Measurements from ENCODE around the gene SPTBN4. TPM values are rescaled to one million over a fixed set of nuclear protein-coding genes. Genes with fewer than 3 reads are reported as not detected.
A peak's percentile ranks its signal among the peaks of the same experiment; 100 is the strongest.

The SPTBN4 gene
- total RNA-seq, 1 experiment from 2014 or later, result 1.9 TPM

DNA sequence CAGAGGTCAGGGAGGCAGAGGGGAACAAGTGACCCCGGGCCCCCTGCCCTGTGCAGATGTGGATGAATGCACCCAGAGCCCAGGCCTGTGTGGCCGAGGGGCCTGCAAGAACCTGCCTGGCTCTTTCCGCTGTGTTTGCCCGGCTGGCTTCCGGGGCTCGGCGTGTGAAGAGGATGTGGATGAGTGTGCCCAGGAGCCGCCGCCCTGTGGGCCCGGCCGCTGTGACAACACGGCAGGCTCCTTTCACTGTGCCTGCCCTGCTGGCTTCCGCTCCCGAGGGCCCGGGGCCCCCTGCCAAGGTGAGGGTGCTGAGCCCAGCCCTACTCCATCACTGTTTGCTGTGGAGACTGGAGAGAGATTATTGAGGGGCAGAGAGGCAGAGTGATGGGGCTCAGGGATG, 144.3 kb downstream of the SPTBN4 start:
- ATAC-seq (peak; percentile 85), DNase-seq (peak; percentile 54)
- no peaks in the 10 kb centered on the region for H4K20me1 ChIP-seq (ENCODE audit: low read length)
- no TSS peak for BruUV-seq (replicated peaks)
- intact Hi-C loops (cut with micrococcal nuclease), result no loop called here
- H3K36me3 ChIP-seq (ENCODE audit: low read depth, low read length), result no peaks in the 10 kb centered on the region
- H3F3A ChIP-seq (ENCODE audit: low read length, unreplicated experiment), result no peaks in the 10 kb centered on the region
- H3K9ac ChIP-seq (ENCODE audit: low read length), result no peak overlapping the region
- H3K27me3 ChIP-seq (ENCODE audit: low read length), result no peaks in the 10 kb centered on the region
- H3K4me3 ChIP-seq (ENCODE audit: low read length), result no peak overlapping the region
- no peaks in the 10 kb centered on the region for H3K9me2 ChIP-seq (replicated peaks; ENCODE audit: low read length)
- peaks cover 18% of the 10 kb centered on the region for H3K4me1 ChIP-seq (ENCODE audit: insufficient read depth, low read length)
- H3K9me3 ChIP-seq (ENCODE audit: low read length), result no peaks in the 10 kb centered on the region
- H2AFZ ChIP-seq (ENCODE audit: low read length), result peak overlapping the region; percentile 30; the same call in 1 of the 2 replicates
- ChIA-PET POLR2A (ENCODE audit: unreplicated experiment) (no interaction called here), CTCF (no interaction called here)
- TF ChIP-seq EZH2phosphoT487 (IDR thresholded peaks at IDR 0.05; ENCODE audit: borderline replicate concordance, low read length) (no peak), EZH2 (IDR thresholded peaks at IDR 0.05; ENCODE audit: low read length, unreplicated experiment) (no peak)
- no peaks in the 10 kb centered on the region for H3K79me2 ChIP-seq (ENCODE audit: low read length)
- peak overlapping the region; percentile 39; the same call in 1 of the 2 replicates for H3K4me2 ChIP-seq (ENCODE audit: low read length)
- H3K27ac ChIP-seq (ENCODE audit: low read length), result peak overlapping the region; percentile 45

DNA sequence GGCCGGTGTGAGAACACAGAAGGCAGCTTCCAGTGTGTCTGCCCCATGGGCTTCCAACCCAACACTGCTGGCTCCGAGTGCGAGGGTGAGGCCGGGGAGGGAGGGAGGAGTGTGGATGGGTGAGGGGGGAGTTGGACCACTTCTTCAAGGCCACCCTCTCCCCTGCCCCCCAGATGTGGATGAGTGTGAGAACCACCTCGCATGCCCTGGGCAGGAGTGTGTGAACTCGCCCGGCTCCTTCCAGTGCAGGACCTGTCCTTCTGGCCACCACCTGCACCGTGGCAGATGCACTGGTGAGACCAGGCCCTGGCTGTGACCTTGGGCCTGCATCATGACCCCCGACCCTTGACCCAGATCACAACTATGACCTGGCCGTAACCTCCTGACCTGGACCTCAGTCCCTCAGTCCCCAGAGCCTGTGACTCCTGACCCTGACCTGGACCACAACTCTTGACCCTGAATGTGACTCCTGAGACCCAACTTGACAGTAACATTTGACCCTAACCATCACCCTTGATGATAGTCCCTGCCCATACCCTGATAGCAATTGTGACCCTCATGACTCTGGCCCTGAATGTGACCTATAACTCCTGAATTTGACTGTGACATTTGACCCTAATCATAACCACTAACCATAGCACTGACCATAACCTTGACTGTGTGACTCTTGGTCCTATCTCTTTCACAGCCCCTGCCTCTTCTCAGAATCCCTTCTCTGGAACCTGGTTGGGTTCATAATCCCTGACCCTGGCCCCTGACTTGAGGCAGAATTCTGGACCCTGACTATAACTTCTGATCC, 145.3 kb downstream of the SPTBN4 start:
- peaks cover 18% of the 10 kb centered on the region for H3K4me1 ChIP-seq (ENCODE audit: insufficient read depth, low read length)

DNA sequence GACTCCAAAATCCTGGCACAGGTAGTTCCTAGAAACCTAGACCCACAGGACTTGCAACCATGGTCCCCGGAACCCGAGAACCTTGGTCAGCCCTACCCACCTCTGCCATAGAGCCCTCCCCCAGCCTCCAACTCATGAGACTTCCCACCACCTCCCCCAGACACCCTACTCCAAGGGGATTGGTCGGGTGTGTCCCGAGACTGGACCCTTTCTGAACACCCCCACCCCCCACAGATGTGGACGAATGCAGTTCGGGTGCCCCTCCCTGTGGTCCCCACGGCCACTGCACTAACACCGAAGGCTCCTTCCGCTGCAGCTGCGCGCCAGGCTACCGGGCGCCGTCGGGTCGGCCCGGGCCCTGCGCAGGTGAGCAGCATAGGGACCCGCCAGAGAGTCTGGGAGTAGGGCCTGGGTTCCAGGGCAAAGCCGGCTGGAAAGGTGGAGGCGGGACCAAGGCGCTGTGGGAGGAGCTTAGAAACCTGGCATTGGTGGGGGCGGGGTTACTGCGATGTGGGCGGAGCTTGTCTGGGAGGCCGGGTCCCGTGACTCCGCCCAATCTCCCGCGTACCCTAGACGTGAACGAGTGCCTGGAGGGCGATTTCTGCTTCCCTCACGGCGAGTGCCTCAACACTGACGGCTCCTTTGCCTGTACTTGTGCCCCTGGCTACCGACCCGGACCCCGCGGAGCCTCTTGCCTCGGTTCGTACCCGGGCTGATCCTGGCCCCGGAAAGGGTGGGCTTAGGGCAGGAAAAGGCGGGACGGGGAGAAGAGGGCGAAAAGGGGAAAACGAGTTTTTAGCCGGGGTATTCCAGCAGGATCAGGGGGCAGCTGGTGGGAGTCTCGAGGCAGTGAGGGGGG, 146.3 kb downstream of the SPTBN4 start:
- TF ChIP-seq, protein P1, sequence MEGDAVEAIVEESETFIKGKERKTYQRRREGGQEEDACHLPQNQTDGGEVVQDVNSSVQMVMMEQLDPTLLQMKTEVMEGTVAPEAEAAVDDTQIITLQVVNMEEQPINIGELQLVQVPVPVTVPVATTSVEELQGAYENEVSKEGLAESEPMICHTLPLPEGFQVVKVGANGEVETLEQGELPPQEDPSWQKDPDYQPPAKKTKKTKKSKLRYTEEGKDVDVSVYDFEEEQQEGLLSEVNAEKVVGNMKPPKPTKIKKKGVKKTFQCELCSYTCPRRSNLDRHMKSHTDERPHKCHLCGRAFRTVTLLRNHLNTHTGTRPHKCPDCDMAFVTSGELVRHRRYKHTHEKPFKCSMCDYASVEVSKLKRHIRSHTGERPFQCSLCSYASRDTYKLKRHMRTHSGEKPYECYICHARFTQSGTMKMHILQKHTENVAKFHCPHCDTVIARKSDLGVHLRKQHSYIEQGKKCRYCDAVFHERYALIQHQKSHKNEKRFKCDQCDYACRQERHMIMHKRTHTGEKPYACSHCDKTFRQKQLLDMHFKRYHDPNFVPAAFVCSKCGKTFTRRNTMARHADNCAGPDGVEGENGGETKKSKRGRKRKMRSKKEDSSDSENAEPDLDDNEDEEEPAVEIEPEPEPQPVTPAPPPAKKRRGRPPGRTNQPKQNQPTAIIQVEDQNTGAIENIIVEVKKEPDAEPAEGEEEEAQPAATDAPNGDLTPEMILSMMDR (conservative IDR thresholded peaks at IDR 0.05; ENCODE audit: low read depth, low read length), result no peak
- TF ChIP-seq EZH2phosphoT487 (IDR thresholded peaks at IDR 0.05; ENCODE audit: borderline replicate concordance, low read length) (no peak), EZH2 (IDR thresholded peaks at IDR 0.05; ENCODE audit: low read length, unreplicated experiment) (no peak)
- DNase-seq, result no peak
- CTCF ChIA-PET, result no interaction called here
- Histone ChIP-seq H3K9ac (ENCODE audit: low read length) (no peak overlapping the region), H3K9me2 (replicated peaks; ENCODE audit: low read length) (no peaks in the 10 kb centered on the region), H3K27me3 (ENCODE audit: low read length) (no peaks in the 10 kb centered on the region), H3K4me2 (ENCODE audit: low read length) (no peak overlapping the region), H3K9me3 (ENCODE audit: low read length) (no peaks in the 10 kb centered on the region), H3K4me1 (ENCODE audit: insufficient read depth, low read length) (peaks cover 18% of the 10 kb centered on the region), H4K20me1 (ENCODE audit: low read length) (no peaks in the 10 kb centered on the region), H2AFZ (ENCODE audit: low read length) (no peak overlapping the region), H3K79me2 (ENCODE audit: low read length) (no peaks in the 10 kb centered on the region), H3K27ac (ENCODE audit: low read length) (no peak overlapping the region), H3K36me3 (ENCODE audit: low read depth, low read length) (no peaks in the 10 kb centered on the region), H3F3A (ENCODE audit: low read length, unreplicated experiment) (no peaks in the 10 kb centered on the region), H3K4me3 (ENCODE audit: low read length) (no peak overlapping the region)
- no peak for ATAC-seq
- BruUV-seq (replicated peaks), result no TSS peak
- intact Hi-C loops (cut with micrococcal nuclease), result no loop called here
- POLR2A ChIA-PET (ENCODE audit: unreplicated experiment), result no interaction called here

More for the DNA sequence above, 145.3 kb downstream of the SPTBN4 start:
- Histone ChIP-seq H3F3A (ENCODE audit: low read length, unreplicated experiment) (no peaks in the 10 kb centered on the region), H3K27ac (ENCODE audit: low read length) (no peak overlapping the region), H3K4me3 (ENCODE audit: low read length) (no peak overlapping the region), H3K4me2 (ENCODE audit: low read length) (no peak overlapping the region), H3K27me3 (ENCODE audit: low read length) (no peaks in the 10 kb centered on the region), H4K20me1 (ENCODE audit: low read length) (no peaks in the 10 kb centered on the region), H3K9me3 (ENCODE audit: low read length) (no peaks in the 10 kb centered on the region), H3K9ac (ENCODE audit: low read length) (no peak overlapping the region), H3K9me2 (replicated peaks; ENCODE audit: low read length) (no peaks in the 10 kb centered on the region), H2AFZ (ENCODE audit: low read length) (no peak overlapping the region), H3K36me3 (ENCODE audit: low read depth, low read length) (no peaks in the 10 kb centered on the region), H3K79me2 (ENCODE audit: low read length) (no peaks in the 10 kb centered on the region)
- no peak for ATAC-seq
- DNase-seq, result no peak
- no TSS peak for BruUV-seq (replicated peaks)
- CTCF ChIA-PET, result no interaction called here
- TF ChIP-seq EZH2phosphoT487 (IDR thresholded peaks at IDR 0.05; ENCODE audit: borderline replicate concordance, low read length) (no peak), EZH2 (IDR thresholded peaks at IDR 0.05; ENCODE audit: low read length, unreplicated experiment) (no peak)
- TF ChIP-seq, protein P1 (conservative IDR thresholded peaks at IDR 0.05; ENCODE audit: low read depth, low read length), result no peak
- POLR2A ChIA-PET (ENCODE audit: unreplicated experiment), result no interaction called here
- intact Hi-C loops (cut with micrococcal nuclease), result no loop called here
